Activated T-helper 2 cell treated with anti-CD3 and anti-CD28 coated beads, Interferon-gamma antibody, Interleukin-2, Interleukin-4, amounts not matched to agents 10 μg/mL and 5 μg/mL and 100 μg/mL, durations not matched to agents 14 hours and 24 hours and 36 hours (primary cell): ENCODE data around the gene OR5M10. TPM values are rescaled to one million over a fixed set of nuclear protein-coding genes. Genes with fewer than 3 reads are reported as not detected.

Experiments
- total RNA-seq: library from RNA; stranded (reverse); gene quantifications from 2 replicates; pipeline ENCODE4 v1.2.3, GENCODE V29; 2022

Gene OR5M10
- total RNA-seq, 1 donor from 2014 or later: not detected

Other genes starting within 250 kb of the OR5M10 start
- not detected in 2 replicates for gene OR8K1, start 231.7 kb downstream of the OR5M10 start, total RNA-seq
- not detected in 2 replicates for gene OR8J1, start 223.4 kb downstream of the OR5M10 start, total RNA-seq
- not detected in 2 replicates for gene OR8U1, start 202.1 kb downstream of the OR5M10 start, total RNA-seq
- gene OR5AL1, start 165.0 kb downstream of the OR5M10 start, total RNA-seq: not detected in 2 replicates
- not detected in 2 replicates for gene OR5M3, start 104.4 kb downstream of the OR5M10 start, total RNA-seq
- gene OR5M8, start 86.4 kb downstream of the OR5M10 start, total RNA-seq: not detected in 2 replicates
- not detected in 2 replicates for gene OR5M11, start 34.5 kb downstream of the OR5M10 start, total RNA-seq
- gene OR5M1, start 37.2 kb upstream of the OR5M10 start, total RNA-seq: not detected in 2 replicates
- not detected in 2 replicates for gene OR5AP2, start 64.7 kb upstream of the OR5M10 start, total RNA-seq
- gene OR5AR1, start 86.0 kb upstream of the OR5M10 start, total RNA-seq: not detected in 2 replicates
- not detected in 2 replicates for gene OR9G1, start 121.4 kb upstream of the OR5M10 start, total RNA-seq
- not detected in 2 replicates for gene OR9G4, start 171.0 kb upstream of the OR5M10 start, total RNA-seq